ENCODE data around the gene ANAPC2. TPM values are rescaled to one million over a fixed set of nuclear protein-coding genes. Genes with fewer than 3 reads are reported as not detected.

The ANAPC2 gene, protein sequence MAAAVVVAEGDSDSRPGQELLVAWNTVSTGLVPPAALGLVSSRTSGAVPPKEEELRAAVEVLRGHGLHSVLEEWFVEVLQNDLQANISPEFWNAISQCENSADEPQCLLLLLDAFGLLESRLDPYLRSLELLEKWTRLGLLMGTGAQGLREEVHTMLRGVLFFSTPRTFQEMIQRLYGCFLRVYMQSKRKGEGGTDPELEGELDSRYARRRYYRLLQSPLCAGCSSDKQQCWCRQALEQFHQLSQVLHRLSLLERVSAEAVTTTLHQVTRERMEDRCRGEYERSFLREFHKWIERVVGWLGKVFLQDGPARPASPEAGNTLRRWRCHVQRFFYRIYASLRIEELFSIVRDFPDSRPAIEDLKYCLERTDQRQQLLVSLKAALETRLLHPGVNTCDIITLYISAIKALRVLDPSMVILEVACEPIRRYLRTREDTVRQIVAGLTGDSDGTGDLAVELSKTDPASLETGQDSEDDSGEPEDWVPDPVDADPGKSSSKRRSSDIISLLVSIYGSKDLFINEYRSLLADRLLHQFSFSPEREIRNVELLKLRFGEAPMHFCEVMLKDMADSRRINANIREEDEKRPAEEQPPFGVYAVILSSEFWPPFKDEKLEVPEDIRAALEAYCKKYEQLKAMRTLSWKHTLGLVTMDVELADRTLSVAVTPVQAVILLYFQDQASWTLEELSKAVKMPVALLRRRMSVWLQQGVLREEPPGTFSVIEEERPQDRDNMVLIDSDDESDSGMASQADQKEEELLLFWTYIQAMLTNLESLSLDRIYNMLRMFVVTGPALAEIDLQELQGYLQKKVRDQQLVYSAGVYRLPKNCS
- 58.2 TPM for total RNA-seq
- long read RNA-seq, partial matches to known transcripts, result 3 of 11 reads
- long read RNA-seq, other reads (novel, unspliced or antisense), result 5 of 11 reads

DNA sequence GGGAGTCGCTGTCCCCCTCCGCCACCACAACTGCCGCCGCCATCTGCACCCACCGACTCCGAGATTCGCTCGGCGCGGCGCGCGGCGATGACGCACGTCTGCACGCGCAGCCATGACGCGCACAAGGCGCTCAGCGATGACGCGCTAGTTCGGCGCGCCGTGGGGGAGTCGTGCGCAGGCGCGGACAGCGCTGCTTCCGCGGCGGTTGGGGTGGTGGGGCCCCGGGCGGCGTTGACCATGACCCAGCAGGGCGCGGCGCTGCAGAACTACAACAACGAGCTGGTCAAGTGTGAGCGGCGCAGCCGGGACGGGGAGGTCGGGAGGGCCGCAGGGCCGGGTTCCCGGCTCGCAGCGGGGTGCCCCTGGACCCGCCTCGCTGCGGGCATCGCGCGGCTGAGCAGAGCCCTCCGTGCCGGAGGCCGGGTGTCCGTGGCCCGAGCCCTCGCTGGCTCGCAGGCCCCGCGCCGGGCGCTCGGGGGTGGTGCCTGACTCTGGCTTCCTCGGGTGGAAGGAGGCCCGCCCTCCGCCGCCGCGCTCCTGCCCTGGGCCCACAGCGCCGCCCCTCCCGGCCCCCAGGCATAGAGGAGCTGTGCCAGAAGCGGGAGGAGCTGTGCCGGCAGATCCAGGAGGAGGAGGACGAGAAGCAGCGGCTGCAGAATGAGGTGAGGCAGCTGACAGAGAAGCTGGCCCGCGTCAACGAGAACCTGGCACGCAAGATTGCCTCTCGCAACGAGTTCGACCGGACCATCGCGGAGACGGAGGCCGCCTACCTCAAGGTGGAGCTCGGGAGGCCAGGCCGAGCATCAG lies at the start of gene ANAPC2, which contains the start of gene SSNA1:
Gene ANAPC2 (minus strand): TSS at position 71 of the 807 bp plus-strand sequence. CDS start 28 bp downstream, at position 43.
Gene SSNA1 (plus strand): TSS at position 187 of the 807 bp plus-strand sequence. CDS start 51 bp downstream, at position 238.
- H3K36me3 ChIP-seq, result peaks cover 55% of the 10 kb centered on the region

DNA sequence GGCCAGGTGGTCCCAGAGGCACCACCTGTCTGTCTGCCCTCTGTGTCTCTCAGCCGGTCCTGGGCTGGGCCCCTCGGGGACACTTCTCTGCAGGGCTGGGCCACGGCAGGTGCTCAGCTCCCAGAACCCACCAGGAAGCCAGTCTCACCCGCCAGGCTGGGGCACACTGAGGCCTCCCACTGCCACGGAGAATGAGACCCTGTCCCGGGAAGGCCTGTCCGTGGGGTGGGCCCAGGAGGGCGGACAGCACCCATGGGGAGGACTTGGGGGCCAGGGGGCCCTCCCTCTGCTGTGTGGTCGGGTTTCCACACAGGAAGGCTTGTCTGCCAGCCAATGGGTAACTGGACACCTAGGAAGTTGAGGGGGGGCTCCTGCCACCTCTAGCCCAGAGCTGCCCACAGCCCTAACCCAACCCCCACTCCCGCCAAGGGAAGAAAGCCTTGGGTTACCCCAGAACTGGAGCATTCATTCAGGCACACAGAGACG lies 48.6 kb upstream of the ANAPC2 start:
- TF ChIP-seq, protein P1, sequence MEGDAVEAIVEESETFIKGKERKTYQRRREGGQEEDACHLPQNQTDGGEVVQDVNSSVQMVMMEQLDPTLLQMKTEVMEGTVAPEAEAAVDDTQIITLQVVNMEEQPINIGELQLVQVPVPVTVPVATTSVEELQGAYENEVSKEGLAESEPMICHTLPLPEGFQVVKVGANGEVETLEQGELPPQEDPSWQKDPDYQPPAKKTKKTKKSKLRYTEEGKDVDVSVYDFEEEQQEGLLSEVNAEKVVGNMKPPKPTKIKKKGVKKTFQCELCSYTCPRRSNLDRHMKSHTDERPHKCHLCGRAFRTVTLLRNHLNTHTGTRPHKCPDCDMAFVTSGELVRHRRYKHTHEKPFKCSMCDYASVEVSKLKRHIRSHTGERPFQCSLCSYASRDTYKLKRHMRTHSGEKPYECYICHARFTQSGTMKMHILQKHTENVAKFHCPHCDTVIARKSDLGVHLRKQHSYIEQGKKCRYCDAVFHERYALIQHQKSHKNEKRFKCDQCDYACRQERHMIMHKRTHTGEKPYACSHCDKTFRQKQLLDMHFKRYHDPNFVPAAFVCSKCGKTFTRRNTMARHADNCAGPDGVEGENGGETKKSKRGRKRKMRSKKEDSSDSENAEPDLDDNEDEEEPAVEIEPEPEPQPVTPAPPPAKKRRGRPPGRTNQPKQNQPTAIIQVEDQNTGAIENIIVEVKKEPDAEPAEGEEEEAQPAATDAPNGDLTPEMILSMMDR (IDR thresholded peaks at IDR 0.05), result no peak
- Histone ChIP-seq H3K27ac (no peak overlapping the region), H3K4me3 (no peak overlapping the region), H3K9me3 (no peaks in the 10 kb centered on the region), H3K4me1 (peaks cover 39% of the 10 kb centered on the region), H3K36me3 (peaks cover 3% of the 10 kb centered on the region), H3K27me3 (ENCODE audit: low read depth) (peaks cover 26% of the 10 kb centered on the region)
- ATAC-seq (no peak), DNase-seq (no peak)
- intact Hi-C loops (cut with DNase I), result no loop called here

More for the DNA sequence above, at the start of gene ANAPC2, which contains the start of gene SSNA1:
- Histone ChIP-seq H3K4me1 (peaks cover 51% of the 10 kb centered on the region), H3K4me3 (peak within 1 kb of the TSS; percentile 98), H3K9me3 (no peaks in the 10 kb centered on the region), H3K27me3 (ENCODE audit: low read depth) (no peaks in the 10 kb centered on the region), H3K27ac (peak within 1 kb of the TSS; percentile 97)
- DNase-seq (peak; percentile 95), ATAC-seq (peak; percentile 94 to 95)
- intact Hi-C loops (cut with DNase I), result no loop called here
- TF ChIP-seq, protein P1 (IDR thresholded peaks at IDR 0.05), result no peak

DNA sequence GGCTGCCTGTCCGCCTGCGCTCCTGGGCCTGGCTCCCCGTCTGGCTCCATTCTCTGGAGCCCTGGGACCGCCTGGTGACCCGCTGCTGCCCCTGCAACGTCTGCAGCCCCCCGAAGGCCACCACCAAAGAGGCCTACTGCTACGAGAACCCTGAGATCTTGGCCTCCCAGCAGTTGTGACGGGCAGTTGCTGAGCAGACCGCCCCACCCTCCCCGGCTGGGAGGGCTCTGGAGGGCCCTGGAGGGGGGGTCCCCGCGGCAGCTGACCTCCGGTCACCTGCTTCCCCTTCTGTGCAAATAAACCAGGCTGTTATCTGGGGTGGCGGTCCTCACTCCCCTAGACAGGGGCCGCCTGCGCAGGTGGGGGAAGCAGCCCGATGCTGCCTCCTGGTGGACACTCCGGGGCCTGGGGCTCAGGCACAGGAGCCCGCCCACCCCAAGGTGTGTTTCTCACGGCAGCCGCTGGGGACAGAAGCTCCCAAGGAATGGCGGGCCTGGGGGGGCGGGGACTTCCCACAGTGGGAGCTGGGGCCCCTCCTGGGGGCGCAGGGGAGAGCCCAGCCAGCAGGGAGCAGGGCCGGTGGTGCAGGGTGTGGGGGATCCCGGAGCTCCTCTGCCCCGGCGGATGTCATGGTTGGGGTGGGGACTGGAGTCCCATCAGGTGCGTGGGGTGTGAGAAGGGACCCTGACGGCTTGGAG lies 48.0 kb upstream of the ANAPC2 start:
- Histone ChIP-seq H3K4me3 (peak overlapping the region; percentile 17), H3K4me1 (peaks cover 37% of the 10 kb centered on the region), H3K36me3 (no peaks in the 10 kb centered on the region), H3K27ac (no peak overlapping the region), H3K27me3 (ENCODE audit: low read depth) (peaks cover 32% of the 10 kb centered on the region), H3K9me3 (no peaks in the 10 kb centered on the region)
- intact Hi-C loops (cut with DNase I), result no loop called here
- DNase-seq (peak; percentile 93), ATAC-seq (peak; percentile 60 to 68)
- TF ChIP-seq, protein P1 (IDR thresholded peaks at IDR 0.05), result peak; percentile 96

DNA sequence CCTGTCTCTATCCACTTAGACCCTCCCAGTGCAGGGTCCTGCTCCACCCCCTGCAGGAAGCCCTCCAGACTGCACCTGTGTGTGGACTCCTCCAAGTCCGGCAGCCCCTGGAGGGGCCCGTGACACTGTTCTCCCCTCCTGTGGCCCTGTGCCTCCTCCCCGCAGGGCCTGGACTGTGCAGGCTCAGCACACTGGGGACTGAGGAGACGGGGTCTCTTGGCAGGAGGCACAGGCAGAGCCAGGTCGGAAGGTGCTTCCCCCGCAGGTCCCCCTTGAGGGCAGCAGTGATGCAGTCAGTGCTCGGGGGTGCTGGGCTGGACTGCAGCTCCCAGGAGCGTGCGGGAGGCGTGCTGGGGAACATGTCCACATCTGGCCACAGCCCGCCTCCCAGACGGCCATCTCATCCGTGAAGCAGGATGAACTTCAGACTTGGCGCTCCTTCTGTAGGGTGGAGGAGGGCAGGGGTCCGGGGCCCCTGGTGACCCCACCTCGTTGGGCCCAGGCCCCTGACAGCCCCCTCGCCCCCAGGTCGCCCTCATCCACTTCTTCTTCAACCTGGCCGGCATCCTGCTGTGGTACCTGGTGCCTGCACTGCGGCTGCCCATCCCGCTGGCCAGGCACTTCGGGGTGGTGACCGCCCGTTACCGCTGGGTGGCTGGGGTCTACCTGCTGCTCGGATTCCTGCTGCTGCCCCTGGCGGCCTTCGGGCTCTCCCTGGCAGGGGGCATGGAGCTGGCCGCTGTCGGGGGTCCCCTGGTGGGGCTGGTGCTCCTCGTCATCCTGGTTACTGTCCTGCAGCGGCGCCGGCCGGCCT lies 47.3 kb upstream of the ANAPC2 start:
- intact Hi-C loops (cut with DNase I), result no loop called here
- Histone ChIP-seq H3K4me3 (peak overlapping the region; percentile 8), H3K4me1 (peaks cover 37% of the 10 kb centered on the region), H3K27me3 (ENCODE audit: low read depth) (peaks cover 39% of the 10 kb centered on the region), H3K27ac (no peak overlapping the region), H3K9me3 (no peaks in the 10 kb centered on the region), H3K36me3 (no peaks in the 10 kb centered on the region)
- ATAC-seq, result no peak
- TF ChIP-seq, protein P1 (IDR thresholded peaks at IDR 0.05), result no peak
- no peak for DNase-seq
